Measurements from ENCODE around the gene F2RL1. TPM values are rescaled to one million over a fixed set of nuclear protein-coding genes. Genes with fewer than 3 reads are reported as not detected.
"Not testable (repeated sequence)": the region's sequence is repeated elsewhere in the genome, so short reads cannot be mapped to it uniquely, and the experiment has no call there.

The F2RL1 gene
- total RNA-seq, 1 experiment from 2014 or later, result 185 TPM

- peak; percentile 88 for DNase-seq (ENCODE audit: low read depth)
Measured at GRCh38 chr5:76807296-76807695, 11.5 kb upstream of the F2RL1 start.

GRCh38 chr5:76808141-76808691 is 10.6 kb upstream of the F2RL1 start:
- DNase-seq (ENCODE audit: low read depth), result peak; percentile 52

GRCh38 chr5:76809141-76809540 is 9.7 kb upstream of the F2RL1 start:
- no peak for DNase-seq (ENCODE audit: low read depth)

- DNase-seq (ENCODE audit: low read depth), result no peak
Measured at GRCh38 chr5:76810236-76810635, 8.6 kb upstream of the F2RL1 start.

- DNase-seq (ENCODE audit: low read depth), result peak; percentile 94
Measured at GRCh38 chr5:76811214-76811613, 7.6 kb upstream of the F2RL1 start.

GRCh38 chr5:76812209-76812608 is 6.6 kb upstream of the F2RL1 start:
- not testable (repeated sequence) for DNase-seq (ENCODE audit: low read depth)

- peak; percentile 99 for DNase-seq (ENCODE audit: low read depth)
Measured at GRCh38 chr5:76813982-76814562, 4.8 kb upstream of the F2RL1 start.

- DNase-seq (ENCODE audit: low read depth), result no peak
Measured at GRCh38 chr5:76816110-76816831, 2.6 kb upstream of the F2RL1 start.

GRCh38 chr5:76819851-76820525 is 1.2 kb downstream of the F2RL1 start:
- peak; percentile 62 for DNase-seq (ENCODE audit: low read depth)

GRCh38 chr5:76820526-76820890 is 1.7 kb downstream of the F2RL1 start:
- no peak for DNase-seq (ENCODE audit: low read depth)

GRCh38 chr5:76821136-76821535 is 2.3 kb downstream of the F2RL1 start:
- no peak for DNase-seq (ENCODE audit: low read depth)

- not testable (repeated sequence) for DNase-seq (ENCODE audit: low read depth)
Measured at GRCh38 chr5:76822105-76822731, 3.4 kb downstream of the F2RL1 start.

- not testable (repeated sequence) for DNase-seq (ENCODE audit: low read depth)
Measured at GRCh38 chr5:76826416-76826815, 7.6 kb downstream of the F2RL1 start.

GRCh38 chr5:76831110-76831452 is 12.3 kb downstream of the F2RL1 start:
- peak; percentile 97 for DNase-seq (ENCODE audit: low read depth)

GRCh38 chr5:76836181-76836580 is 17.4 kb downstream of the F2RL1 start:
- DNase-seq (ENCODE audit: low read depth), result no peak

- peak; percentile 36 for DNase-seq (ENCODE audit: low read depth)
Measured at GRCh38 chr5:76836585-76836984, 17.8 kb downstream of the F2RL1 start.

- DNase-seq (ENCODE audit: low read depth), result peak; percentile 88
Measured at GRCh38 chr5:76838481-76839261, 19.8 kb downstream of the F2RL1 start.

GRCh38 chr5:76841361-76841760 is 22.5 kb downstream of the F2RL1 start:
- DNase-seq (ENCODE audit: low read depth), result no peak

- DNase-seq (ENCODE audit: low read depth), result no peak
Measured at GRCh38 chr5:76845890-76846289, 27.1 kb downstream of the F2RL1 start.

- DNase-seq (ENCODE audit: low read depth), result no peak
Measured at GRCh38 chr5:76849419-76850291, 30.8 kb downstream of the F2RL1 start, which contains the start of gene S100Z. Gene S100Z (plus strand): TSS chr5:76850014. CDS start chr5:76875360, 25,346 bp downstream.
